ENCODE results near the gene ZKSCAN5.
"Not testable (repeated sequence)": the region's sequence is repeated elsewhere in the genome, so short reads cannot be mapped to it uniquely, and the experiment has no call there.

- not testable (repeated sequence) for TF ChIP-seq EZH2 (IDR thresholded peaks at IDR 0.05; ENCODE audit: low read length, missing control alignments); CTCF (conservative IDR thresholded peaks at IDR 0.05 in 1 of 2, IDR thresholded peaks at IDR 0.05 in 1 of 2; ENCODE audit: low read depth in 1 of 2, low read length in 2 of 2)
Observed at GRCh38 chr7:99549545-99549944, 45.1 kb downstream of the ZKSCAN5 start.
